Osteoblast (primary cell): ENCODE measurements around the gene DCC. TPM values are rescaled to one million over a fixed set of nuclear protein-coding genes. Genes with fewer than 3 reads are reported as not detected.

Experiments used
- DNase-seq: peaks from one replicate; pipeline ENCODE4 v3.0.0; 2011; ENCODE audit warnings: low spot score, mixed read lengths; ENCODE audit not compliant: insufficient read length; ENCODE audit errors: missing footprints
- H2AFZ ChIP-seq: 2 replicates; pipeline ENCODE4 v1.6.0; 2011; ENCODE audit warnings: mild to moderate bottlenecking, low read length
- H3K27ac ChIP-seq: 2 replicates; pipeline ENCODE4 v1.5.1; 2011; ENCODE audit warnings: mild to moderate bottlenecking, low read depth, low read length, moderate library complexity
- H3K27me3 ChIP-seq: 2 replicates; pipeline ENCODE4 v1.6.0; 2012; ENCODE audit warnings: mild to moderate bottlenecking, control low read depth, inconsistent platforms, low read length, moderate library complexity; ENCODE audit not compliant: insufficient read depth
- H3K36me3 ChIP-seq: 2 replicates; pipeline ENCODE4 v1.5.1; 2011; ENCODE audit warnings: mild to moderate bottlenecking, low read length, control low read depth, moderate library complexity; ENCODE audit not compliant: insufficient read depth
- H3K4me1 ChIP-seq: 2 replicates; pipeline ENCODE4 v1.5.1; 2011; ENCODE audit warnings: mild to moderate bottlenecking, low read length, control low read depth, moderate library complexity; ENCODE audit not compliant: insufficient read depth
- H3K4me2 ChIP-seq: 2 replicates; pipeline ENCODE4 v1.6.0; 2011; ENCODE audit warnings: mild to moderate bottlenecking, low read length; ENCODE audit not compliant: insufficient read depth
- H3K4me3 ChIP-seq: fragments of 200-600 bp; sonication (generic); 3 replicates; pipeline ENCODE4 v1.5.1; 2012; ENCODE audit warnings: mild to moderate bottlenecking, low read length, inconsistent platforms; ENCODE audit not compliant: insufficient read depth
- H3K79me2 ChIP-seq: 2 replicates; pipeline ENCODE4 v1.6.0; 2012; ENCODE audit warnings: mild to moderate bottlenecking, low read length, control low read depth, inconsistent platforms; ENCODE audit not compliant: insufficient read depth
- H3K9me3 ChIP-seq: 2 replicates; pipeline ENCODE4 v1.5.1; 2011; ENCODE audit warnings: low read depth, low read length, control low read depth
- H4K20me1 ChIP-seq: 2 replicates; pipeline ENCODE4 v1.6.0; 2012; ENCODE audit warnings: mild to moderate bottlenecking, low read length, control low read depth; ENCODE audit not compliant: insufficient read depth
- CTCF ChIP-seq: IDR thresholded peaks from 2 replicates; pipeline ENCODE4 v1.5.1; 2011; ENCODE audit warnings: mild to moderate bottlenecking, low read depth, low read length, moderate library complexity; ENCODE audit errors: extremely low read depth
- total RNA-seq: library from RNA; depleted of rRNA; stranded (reverse); fragments of >200 nt; gene quantifications from 2 replicates; pipeline ENCODE4 v1.2.3, GENCODE V29; 2012

Gene DCC
- total RNA-seq, 1 donor: not detected

GRCh38 chr18:53534695-53535094 lies 1194.7 kb downstream of the DCC start:
- H3K27me3 ChIP-seq: no peaks in the 10 kb centered on the region
- DNase-seq: no peak
- H2AFZ ChIP-seq: no peak overlapping the region
- no peak overlapping the region for H3K27ac ChIP-seq
- H3K4me2 ChIP-seq: no peak overlapping the region
- no peaks in the 10 kb centered on the region for H3K9me3 ChIP-seq
- no peaks in the 10 kb centered on the region for H4K20me1 ChIP-seq
- H3K79me2 ChIP-seq: no peaks in the 10 kb centered on the region
- no peak for TF ChIP-seq CTCF
- no peaks in the 10 kb centered on the region for H3K4me1 ChIP-seq
- H3K4me3 ChIP-seq: no peak overlapping the region
- H3K36me3 ChIP-seq: no peaks in the 10 kb centered on the region

GRCh38 chr18:53536908-53537307 lies 1196.9 kb downstream of the DCC start:
- no peaks in the 10 kb centered on the region for H4K20me1 ChIP-seq
- H3K79me2 ChIP-seq: no peaks in the 10 kb centered on the region
- no peak overlapping the region for H2AFZ ChIP-seq
- no peaks in the 10 kb centered on the region for H3K36me3 ChIP-seq
- no peak overlapping the region for H3K27ac ChIP-seq
- no peak for TF ChIP-seq CTCF
- no peak for DNase-seq
- no peaks in the 10 kb centered on the region for H3K27me3 ChIP-seq
- no peaks in the 10 kb centered on the region for H3K9me3 ChIP-seq
- no peaks in the 10 kb centered on the region for H3K4me1 ChIP-seq
- no peak overlapping the region for H3K4me2 ChIP-seq
- H3K4me3 ChIP-seq: no peak overlapping the region

GRCh38 chr18:53541924-53542323 lies 1201.9 kb downstream of the DCC start:
- no peaks in the 10 kb centered on the region for H3K36me3 ChIP-seq
- H3K9me3 ChIP-seq: no peaks in the 10 kb centered on the region
- TF ChIP-seq CTCF: no peak
- no peak overlapping the region for H3K27ac ChIP-seq
- no peaks in the 10 kb centered on the region for H4K20me1 ChIP-seq
- H3K4me2 ChIP-seq: no peak overlapping the region
- H3K4me1 ChIP-seq: no peaks in the 10 kb centered on the region
- no peak for DNase-seq
- no peak overlapping the region for H2AFZ ChIP-seq
- no peaks in the 10 kb centered on the region for H3K27me3 ChIP-seq
- H3K79me2 ChIP-seq: no peaks in the 10 kb centered on the region
- H3K4me3 ChIP-seq: no peak overlapping the region

GRCh38 chr18:53543711-53544110 lies 1203.7 kb downstream of the DCC start:
- DNase-seq: no peak
- Histone ChIP-seq H3K4me1 (no peaks in the 10 kb centered on the region), H3K27ac (no peak overlapping the region), H3K27me3 (no peaks in the 10 kb centered on the region), H3K79me2 (no peaks in the 10 kb centered on the region), H3K36me3 (no peaks in the 10 kb centered on the region), H2AFZ (no peak overlapping the region), H3K9me3 (no peaks in the 10 kb centered on the region), H4K20me1 (no peaks in the 10 kb centered on the region), H3K4me3 (no peak overlapping the region), H3K4me2 (no peak overlapping the region)
- no peak for TF ChIP-seq CTCF
